CD4-positive, alpha-beta T cell treated with Interferon gamma for 1 hour (primary cell): ENCODE results near the gene CD109.

Experiments
- DNase-seq: peaks from one replicate; pipeline ENCODE4 v3.0.0-alpha.2; 2020

The CD109 gene

DNA sequence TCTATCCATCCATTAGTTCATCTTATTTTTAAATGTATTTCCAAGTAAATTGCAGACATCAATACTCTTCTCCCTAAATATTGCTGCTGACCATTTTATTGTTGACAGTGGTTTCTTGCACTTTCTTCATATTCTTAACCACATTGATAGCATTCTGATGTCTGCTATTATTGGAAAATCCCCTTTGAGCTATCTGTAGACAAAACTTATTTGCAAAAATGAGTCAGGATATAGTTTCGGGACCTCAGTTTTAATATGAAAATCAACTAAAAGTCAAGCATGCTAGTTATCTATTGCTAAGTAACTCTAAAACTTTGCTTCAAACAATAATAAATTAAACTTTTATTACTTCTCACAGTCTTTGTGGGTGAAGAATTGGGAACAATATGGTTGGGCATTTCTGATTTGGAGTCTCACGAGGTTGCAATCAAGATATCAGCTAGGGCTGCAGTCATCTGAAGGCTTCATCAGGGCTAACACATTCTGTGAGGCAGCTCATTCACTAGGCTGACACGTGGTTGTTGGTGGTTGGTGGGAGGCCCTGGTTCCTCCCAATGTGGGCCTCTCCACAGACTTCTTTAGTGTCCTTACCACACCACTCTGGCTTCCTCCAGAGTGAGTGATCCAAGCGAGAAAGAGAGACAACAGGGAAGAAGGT is 32.7 kb downstream of the CD109 start:
- DNase-seq: no peak

DNA sequence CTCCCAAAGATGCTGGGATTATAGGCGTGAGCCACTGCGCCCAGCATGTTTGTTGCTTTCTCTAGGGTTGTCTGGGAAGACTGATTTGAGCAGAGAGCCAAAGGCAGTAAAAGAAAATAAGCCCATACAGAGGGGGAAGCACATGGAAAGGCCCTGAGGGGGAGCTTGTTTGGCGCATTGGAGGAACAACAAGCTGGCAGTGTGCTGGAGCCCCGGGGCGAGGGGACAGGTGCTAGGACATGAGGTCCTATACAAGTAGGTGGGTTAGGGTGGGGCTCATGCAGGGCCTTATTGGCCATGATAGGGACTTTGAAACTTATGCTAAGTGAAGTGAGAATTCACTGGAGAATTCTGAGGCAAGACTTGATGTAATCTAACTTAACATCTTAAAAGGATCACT is 35.3 kb downstream of the CD109 start:
- no peak for DNase-seq

DNA sequence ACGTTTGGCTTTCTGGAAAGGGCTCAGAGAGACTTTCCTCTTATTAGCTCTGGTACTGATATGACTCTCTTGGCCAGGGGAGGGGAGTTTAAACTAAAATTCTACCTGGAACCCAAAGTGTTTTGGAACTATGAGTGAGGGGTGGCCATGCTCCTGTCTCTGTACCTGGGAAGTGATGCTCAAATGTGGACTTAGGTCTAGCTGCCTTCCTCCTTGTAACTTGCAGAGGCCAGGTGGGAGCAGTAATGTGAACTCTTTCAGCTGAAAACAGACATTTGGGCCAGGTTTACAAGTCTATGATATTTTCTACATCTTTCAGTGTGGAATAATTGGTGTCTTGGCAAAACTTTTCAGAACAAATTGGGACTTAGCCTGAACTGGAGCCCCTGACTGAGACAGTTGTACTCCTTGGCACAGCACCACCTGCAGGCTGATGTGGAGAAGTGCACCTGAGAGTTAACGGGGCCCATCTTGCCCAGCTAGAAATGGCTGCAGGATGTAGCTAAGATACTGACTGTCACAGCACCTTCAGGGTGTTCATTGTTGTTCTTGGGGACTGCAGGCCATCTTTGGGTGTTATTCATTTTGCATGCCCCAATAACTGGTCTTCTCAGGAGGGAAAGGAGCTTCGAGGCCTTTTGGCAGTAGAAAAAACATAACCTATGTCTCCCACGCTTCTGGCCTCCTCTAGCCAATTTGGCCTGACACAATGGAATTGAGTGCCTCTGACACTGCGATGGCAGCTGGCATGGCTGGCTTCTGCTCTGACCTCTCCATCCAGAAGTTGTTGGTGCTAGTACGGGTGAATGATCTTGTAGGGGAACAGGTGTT is 37.1 kb downstream of the CD109 start:
- peak; percentile 58 for DNase-seq

DNA sequence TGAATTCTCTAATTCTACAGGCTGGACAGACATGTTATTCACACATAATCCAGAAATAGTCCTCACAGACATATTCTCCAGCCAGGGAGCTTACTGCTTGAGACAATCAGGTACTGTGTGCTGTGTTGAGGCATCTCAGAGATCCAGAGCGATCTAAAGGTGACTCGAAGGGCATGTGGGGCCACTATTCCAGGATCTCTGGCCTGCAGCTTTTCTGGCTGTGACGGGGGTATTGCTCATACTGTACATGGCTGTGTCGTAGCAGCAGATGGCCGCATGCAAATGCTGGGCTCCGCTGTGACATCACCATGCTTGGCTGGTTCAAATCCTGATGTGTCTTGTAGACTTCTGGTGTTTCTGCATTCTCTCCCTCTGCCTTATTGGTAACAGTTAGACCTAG is 37.8 kb downstream of the CD109 start:
- no peak for DNase-seq

DNA sequence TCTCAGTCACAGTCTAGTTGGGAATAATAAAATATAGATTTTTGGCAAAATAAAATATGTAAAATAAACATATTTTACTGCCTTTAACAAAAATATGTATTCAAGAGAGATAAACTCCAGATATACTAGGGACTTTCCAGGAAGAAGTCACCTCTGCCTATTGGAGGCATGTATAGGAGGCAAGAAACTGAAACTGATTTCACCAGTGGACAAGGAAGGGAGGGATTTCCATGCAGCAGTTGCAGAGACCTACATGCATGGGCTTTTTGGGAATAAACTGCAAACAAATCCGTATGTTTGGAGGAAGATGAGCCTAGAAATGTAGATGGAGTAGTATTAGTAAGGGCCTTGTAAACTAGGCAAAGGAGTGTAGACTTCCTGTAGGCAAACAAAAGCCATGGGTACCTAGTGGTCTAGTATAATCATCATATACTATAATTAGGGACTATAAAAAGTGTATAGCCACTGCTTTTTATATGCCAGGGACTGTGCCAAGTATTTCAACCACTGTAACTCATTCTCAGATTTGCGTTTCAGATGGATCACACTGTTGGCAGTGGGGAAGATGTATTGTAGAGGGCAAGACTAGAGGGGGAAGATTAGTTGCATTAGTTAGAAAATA is 38.9 kb downstream of the CD109 start:
- no peak for DNase-seq

DNA sequence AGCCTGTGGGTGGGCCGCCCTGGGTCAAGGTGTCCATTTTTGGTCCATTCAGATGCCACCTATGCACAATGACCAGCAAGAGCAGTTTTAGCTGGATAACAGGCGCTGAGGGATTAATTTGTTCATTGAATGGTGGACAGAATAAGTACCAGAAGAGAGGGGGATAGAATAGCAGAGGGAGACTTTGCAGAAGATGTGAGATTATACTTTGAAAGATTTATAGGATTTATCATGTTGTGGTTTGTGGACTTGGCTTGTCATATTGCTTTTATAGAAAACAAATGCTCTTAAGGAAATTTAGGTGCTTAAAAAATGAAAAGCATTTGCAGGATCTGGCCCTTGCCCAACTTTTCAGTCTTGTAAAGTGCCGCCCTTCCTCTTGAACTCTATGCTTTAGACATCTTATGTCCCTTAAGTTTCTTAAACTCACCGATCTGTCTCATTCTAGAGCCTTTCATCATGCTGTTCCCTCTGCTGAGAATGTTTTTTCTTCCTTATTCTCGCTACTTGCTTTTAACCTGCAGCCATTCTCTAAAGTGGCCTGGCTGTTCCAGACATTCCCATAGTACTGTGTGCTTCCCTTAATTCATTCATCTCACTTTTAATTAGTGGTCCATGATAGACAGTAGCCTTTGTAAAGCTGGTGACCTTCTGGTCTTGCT is 42.5 kb downstream of the CD109 start:
- DNase-seq: no peak

DNA sequence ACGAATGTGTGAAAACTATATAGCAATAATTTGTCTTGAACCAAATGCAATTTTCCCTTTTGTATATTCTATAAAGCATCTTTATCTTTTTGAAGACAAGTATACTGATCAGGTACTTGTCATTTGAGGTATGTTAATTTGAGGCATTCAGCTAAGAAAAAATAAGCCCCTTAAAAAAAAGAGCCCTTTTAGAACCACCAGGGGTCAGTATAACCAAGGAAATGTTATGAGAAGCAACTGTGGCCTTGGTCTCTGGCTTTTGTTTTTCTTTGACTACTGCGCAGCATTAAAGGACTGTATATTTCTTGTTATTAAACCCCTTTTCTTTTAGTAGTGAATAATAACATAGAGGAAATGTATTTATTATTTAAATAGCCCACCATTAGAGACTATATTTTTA is 43.1 kb downstream of the CD109 start:
- no peak for DNase-seq

DNA sequence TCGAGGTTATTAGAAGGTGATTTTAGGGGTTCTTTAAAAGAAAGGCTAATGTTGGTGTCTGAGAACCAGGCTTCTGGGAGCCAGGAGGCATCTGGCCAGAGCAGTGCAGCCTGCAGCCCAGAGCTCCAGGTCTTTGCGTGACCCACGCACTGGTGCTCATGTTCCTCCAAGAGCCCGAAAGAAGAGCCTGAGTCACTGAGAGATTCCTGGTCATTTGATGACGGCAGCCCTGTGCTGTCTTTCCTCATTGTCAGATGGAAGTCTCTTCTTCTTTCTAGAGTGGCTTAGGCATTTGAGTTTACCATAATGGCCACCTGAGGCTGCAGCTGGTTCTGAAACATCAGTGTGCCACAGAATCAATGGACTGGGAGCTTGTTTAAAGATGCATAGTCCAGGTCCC is 46.4 kb downstream of the CD109 start:
- no peak for DNase-seq

DNA sequence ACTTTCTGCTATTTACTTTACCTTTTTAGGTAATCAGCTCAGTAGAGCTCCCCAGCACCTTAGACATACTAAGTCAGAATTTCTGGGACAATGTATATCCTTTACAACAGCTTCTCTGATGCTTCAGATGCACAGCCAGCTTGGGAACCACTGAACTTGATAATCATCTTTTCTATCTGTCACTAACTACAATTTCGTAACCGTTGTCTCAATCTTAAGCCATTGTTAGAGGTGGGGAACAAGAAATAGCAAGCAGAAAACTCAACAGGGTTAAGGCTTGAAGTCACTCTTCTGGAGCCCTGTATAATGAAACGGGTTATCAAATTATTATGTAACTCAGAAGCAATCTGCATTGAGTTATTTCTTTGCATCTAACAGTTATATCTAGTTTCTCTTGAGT is 47.1 kb downstream of the CD109 start:
- no peak for DNase-seq

DNA sequence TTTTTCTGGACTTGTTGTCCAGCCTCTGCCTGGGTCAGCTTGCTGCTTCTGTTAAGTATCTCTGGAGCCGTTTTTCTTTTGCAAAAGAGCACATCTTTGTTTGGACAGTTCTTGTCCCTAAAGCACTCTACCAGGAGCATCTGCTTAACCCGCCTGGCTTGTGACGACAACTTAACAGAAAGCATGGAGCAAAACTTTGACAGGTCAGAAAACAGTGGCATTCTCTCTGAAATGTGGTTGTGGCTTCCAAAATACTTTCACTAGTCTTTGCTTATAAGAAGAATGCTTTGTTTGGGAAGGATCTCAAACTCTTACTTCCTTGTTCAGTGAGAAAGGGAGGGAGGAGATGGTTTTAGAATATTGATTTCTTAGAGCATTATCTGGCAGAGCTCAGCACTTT is 47.6 kb downstream of the CD109 start:
- no peak for DNase-seq

DNA sequence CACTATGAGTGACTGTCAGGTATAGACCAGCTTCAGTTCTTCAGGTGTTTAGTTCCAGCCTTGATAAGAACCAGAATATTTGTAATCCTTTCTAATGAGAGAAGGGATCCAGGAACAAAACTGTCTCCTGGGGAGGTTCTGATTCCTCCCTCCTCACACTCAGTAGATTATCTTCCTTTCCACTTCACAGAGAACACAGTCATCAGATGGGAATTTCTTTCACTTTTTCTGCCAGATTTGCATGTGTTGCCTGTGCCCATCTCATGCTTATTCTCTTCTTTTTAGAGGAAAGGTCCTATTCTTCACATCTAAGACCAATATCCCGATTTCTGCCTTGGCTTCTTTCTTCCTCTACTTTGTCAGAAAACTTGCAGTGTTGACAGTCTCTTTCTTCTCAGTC is 50.8 kb downstream of the CD109 start:
- no peak for DNase-seq

DNA sequence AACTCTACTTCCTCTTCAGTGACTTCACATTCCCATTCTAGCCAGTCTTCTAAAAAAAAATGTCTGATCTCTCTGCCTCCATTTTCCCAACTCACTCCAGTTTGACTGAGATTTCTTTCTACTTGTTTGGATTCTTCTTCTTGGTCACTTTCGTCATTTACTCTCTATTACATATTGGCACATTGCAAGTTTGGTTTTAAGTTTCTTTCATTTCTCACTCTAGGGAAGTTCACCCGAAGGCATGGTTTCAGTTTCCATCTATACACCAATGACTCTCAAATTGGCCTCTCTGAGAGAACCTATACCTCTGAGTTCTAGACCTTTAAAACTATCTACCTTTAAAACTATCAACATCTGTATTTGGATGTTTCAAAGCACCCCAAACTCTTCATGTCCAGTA is 51.3 kb downstream of the CD109 start:
- DNase-seq: no peak

DNA sequence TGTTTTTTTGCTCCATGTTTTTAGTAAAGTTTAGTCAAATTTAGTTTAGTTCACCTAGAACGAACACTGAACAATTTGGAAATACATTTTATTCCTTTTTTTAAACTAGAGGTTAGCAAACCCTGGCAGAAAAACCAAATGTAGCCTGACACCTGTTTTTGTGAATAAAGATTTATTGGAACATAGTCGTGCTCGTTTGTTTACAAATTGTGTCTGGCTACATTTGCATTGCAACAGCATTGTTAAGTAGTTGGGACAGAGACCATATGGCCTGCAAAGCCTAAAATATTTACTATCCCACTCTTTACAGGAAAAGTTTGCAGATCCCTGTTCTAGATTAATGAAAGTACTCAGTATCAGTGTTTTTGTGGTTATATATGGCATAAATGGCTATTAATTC is 56.9 kb downstream of the CD109 start:
- no peak for DNase-seq

DNA sequence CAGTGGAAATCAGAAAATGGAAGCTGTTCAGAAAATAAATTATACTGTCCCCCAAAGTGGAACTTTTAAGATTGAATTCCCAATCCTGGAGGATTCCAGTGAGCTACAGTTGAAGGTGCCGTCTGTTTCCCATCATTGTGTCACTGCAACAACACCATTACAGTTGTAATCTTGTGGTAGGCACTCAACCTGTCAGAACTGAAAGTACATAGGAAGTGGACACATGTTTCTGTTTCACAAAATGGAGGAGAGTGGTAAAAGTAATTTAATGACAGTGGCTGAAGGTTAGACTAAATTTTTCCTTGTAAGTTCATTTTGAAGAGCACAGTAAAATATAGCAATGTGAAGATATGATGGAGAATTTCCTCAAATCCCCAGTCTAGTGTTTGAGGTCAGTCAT is 70.0 kb downstream of the CD109 start:
- no peak for DNase-seq

DNA sequence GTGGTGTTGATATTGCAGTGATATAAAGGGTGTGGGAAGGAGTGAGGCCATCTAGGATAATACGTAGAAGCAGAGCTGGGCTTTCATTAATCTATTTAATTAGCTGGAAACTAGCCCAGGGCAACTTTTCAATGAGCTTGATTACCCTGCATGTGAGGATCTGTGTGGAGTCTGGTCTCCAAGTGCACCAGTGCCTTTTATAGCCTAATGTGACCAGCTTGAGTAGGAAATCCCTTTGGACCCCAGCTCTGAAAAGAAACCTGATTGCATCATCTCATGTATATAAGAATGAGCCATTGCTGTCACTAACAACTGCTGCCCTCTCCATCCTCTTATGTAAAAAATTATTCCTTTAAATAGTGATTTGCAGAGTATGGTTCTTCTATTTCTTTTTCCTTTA is 72.6 kb downstream of the CD109 start:
- DNase-seq: no peak

DNA sequence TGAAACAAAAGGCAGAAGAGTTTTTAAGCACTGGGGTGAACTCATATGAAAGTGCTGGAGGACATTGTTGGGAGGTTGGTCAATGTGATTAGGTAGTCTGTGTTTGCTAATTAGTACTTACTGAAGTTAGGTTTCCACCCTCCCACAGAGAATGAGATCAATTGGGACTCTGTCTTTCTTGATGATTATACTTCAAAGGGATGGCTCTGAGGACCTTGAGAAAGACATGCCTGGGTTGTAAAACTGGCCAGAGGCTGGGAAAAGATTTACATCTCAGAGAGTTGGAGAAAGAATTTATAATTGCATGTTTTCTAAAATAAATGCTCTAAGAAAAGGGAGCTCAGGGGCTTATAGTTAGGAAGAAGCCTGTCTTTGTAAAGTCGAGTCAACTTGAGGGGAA is 74.0 kb downstream of the CD109 start:
- DNase-seq: no peak

DNA sequence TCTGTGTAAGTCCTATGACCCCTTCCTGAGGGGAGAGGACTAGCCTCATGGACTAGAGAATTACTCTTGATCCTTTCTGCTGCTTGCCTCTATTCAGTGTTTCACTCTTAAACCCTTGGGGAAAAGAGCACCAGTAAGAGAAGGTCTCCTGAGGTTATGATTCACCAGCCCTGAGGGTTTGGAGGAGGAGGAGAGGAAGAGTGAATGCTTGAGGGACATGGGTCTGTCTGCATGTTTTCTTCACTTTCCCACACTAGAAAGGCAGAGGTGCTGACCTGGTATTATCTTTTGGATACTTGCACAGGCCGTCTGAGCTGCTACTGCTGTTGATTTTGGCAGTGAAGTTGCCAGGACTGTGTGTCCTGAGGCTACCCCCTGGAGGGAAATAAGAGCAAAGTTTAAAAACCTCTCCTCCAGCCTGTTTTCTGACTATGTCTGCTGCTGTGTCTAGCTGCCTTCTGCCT is 78.3 kb downstream of the CD109 start:
- DNase-seq: no peak

DNA sequence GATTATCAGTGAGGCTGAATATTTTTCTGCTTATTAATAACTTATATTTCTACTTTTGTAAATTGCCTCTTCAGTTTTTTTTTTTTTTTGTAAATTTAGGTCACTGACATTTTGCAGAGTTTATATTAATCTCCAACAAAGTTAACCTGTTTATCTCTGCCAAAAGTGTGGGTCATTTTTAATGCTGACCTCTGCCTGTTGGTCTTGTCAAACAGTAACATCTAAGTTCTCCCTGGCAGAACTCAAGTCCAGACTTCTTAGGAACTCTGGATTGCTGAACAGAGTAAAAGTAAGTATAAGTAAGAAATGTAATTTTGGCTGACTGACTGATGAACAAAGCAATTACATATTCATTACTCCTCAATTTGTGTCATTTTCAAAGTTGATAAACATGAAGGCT is 83.9 kb downstream of the CD109 start:
- no peak for DNase-seq

DNA sequence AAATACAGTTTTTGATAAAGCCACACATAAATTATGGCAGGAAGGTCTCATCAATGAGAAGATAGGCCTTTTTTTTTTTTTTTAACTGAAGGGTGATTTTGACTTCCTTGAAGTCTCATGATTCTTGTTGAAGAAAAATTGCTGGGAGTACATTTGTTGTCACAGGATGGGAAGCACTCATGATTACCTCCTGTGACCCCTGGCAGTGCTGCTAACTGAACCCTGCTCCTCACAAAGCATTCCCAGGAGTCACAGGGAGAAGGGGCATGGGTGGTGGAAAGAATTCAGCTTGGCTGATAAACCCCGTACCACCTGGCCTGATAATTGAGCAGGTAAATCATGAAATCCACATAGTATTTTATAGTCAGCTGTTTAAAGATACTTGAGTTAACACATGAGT is 86.9 kb downstream of the CD109 start:
- DNase-seq: no peak

DNA sequence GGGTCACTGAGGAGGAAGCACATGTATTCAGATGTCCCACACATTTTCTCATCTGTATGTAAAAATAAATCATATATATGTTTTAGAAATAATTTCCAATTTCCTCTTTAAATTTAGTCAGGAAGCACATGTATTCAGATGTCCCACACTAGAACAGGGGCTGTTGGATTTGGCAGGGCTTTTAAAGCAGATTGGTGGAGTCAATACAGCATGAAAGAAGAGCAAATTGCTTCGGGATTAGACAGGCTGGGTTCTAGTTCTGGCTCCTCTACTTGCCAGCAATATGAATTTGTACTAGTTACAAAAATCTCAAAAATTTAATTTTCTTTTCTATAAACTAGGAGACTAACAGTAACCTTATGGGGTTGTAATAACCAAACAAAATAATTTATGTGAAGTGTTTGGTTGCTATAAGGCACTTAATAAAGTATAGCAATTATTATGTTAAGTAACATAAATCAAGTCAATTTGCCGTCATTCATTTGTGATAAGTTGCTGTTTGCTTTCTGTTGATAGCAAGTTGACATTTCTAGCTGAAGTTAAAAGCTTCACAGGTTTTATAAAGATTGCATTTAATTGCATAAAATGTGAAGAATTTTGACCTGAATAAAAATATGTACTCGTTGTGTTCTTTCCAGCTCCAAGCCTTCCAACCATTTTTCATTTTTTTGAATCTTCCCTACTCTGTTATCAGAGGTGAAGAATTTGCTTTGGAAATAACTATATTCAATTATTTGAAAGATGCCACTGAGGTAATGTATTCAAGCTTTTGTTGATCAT is 88.9 kb downstream of the CD109 start:
- no peak for DNase-seq

DNA sequence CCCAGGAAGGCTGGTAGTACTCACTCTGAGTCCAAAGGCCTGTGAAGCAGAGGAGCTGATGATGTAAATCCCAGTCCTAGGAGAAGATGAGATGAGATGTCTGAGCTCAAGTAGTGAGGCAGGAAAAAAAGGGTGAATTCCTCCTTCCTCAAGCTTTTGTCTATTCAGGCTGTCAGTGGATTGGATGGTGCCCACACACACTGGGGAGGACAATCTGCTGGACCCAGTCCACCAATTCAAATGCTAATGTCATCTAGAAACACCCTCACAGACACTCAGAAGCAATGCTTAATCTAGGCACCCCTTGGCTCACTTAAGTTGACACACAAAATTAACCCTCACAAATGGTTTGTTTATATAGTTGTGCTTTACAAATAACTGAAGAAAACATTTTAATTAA is 94.6 kb downstream of the CD109 start:
- no peak for DNase-seq

DNA sequence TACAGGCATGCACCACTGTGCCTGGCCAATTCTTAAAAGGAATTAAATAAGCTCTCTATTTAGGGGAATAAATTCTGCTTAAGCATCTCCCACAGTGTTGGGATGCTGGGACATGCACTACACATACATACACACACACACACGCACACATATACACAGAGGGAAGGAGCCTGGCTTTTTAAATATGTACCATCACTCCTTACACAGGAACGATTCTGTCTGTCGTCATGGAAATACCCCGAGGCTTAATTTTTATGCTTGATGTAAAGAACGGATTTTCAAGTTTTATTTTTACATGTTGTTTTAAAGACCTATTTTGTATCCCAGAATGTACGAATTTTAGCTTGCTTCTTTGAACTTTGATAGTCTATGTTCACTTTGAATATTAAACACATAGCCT is 95.3 kb downstream of the CD109 start:
- DNase-seq: no peak

DNA sequence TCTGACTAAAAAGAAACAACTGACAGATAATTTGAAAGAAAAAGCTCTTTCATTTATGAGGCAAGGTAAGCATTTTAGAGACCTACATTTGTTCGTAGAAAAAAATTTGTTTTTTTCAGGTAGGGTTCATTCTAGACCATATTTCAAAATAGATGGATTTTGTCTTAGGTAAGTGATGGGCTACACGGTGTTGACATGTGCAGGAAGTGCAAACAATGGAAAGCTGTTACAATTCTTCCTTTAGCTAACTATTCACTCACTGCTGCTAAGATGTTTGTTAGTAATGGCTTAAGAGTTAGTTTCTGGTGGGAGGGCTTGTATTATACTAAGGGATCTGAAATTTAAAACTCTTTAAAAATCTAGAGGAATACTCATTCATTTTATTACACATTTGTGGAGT is 96.7 kb downstream of the CD109 start:
- no peak for DNase-seq
